ENCODE measurements around the gene TRAF4. TPM values are rescaled to one million over a fixed set of nuclear protein-coding genes. Genes with fewer than 3 reads are reported as not detected.

Gene TRAF4
- total and polyA plus RNA-seq, 9 of the 15 experiments (the other 6 are each of a cell fraction or from before 2014, with no cell fraction given): 2.4 to 147 (median 72.4) TPM

DNA sequence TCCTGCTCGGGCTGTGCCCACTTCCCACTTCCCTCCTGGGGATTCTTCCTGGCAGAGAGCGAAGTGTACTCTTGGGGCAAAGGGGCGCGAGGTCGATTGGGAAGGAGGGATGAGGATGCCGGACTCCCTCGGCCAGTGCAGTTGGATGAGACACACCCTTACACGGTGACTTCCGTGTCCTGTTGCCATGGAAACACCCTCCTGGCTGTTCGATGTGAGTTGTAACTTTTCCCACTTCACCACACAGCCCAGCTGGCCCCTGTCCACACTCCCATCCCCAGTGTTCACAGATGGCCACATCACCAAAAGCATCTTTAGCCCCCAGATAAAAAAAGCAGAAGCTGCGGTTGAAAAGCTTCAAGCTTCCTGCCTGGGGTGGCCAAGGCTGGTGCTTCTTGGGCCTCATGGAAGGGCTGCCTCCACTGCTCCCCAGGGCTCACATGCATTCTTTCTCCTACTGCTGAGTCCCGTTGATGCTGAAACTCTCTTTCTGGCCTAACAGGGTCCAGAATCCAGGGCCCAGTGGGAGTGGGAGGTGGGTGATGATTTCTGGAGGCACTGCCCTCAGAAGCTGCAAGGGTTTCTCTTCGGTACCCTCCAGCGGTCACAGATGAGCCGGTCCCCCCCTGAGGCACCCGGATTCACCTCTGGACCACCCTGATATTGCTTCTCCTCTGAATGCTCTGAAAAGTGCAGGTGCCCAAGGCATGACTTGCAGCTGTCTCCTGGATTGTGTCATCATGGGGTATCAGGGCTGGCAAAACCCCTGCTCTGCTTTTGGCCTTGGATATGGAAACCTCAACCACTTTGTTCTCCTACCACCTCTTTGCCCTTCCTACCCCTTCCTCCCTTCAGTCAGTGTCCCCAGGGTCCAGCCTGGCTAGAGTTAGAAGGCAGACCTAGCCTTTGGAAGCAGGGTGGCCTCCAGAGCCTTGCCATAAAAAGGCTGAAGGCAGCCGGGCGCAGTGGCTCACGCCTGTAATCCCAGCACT, 2.2 kb upstream of the TRAF4 start (continued):
- TF ChIP-seq, protein P1, sequence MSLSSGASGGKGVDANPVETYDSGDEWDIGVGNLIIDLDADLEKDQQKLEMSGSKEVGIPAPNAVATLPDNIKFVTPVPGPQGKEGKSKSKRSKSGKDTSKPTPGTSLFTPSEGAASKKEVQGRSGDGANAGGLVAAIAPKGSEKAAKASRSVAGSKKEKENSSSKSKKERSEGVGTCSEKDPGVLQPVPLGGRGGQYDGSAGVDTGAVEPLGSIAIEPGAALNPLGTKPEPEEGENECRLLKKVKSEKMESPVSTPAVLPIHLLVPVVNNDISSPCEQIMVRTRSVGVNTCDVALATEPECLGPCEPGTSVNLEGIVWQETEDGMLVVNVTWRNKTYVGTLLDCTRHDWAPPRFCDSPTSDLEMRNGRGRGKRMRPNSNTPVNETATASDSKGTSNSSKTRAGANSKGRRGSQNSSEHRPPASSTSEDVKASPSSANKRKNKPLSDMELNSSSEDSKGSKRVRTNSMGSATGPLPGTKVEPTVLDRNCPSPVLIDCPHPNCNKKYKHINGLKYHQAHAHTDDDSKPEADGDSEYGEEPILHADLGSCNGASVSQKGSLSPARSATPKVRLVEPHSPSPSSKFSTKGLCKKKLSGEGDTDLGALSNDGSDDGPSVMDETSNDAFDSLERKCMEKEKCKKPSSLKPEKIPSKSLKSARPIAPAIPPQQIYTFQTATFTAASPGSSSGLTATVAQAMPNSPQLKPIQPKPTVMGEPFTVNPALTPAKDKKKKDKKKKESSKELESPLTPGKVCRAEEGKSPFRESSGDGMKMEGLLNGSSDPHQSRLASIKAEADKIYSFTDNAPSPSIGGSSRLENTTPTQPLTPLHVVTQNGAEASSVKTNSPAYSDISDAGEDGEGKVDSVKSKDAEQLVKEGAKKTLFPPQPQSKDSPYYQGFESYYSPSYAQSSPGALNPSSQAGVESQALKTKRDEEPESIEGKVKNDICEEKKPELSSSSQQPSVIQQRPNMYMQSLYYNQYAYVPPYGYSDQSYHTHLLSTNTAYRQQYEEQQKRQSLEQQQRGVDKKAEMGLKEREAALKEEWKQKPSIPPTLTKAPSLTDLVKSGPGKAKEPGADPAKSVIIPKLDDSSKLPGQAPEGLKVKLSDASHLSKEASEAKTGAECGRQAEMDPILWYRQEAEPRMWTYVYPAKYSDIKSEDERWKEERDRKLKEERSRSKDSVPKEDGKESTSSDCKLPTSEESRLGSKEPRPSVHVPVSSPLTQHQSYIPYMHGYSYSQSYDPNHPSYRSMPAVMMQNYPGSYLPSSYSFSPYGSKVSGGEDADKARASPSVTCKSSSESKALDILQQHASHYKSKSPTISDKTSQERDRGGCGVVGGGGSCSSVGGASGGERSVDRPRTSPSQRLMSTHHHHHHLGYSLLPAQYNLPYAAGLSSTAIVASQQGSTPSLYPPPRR (CRISPR knock-in tag; IDR thresholded peaks at IDR 0.05; ENCODE audit: borderline replicate concordance): peak; percentile 77; the same call in 1 of the 2 replicates
- TF ChIP-seq MXI1 (IDR thresholded peaks at IDR 0.05; ENCODE audit: low read depth, low read length) (peak; percentile 75; the same call in 1 of the 2 replicates), NBN (IDR thresholded peaks at IDR 0.05; ENCODE audit: low read depth) (no peak), SMARCA4 (IDR thresholded peaks at IDR 0.05) (peak; percentile 74; the same call in 1 of the 2 replicates), ZBED1 (IDR thresholded peaks at IDR 0.05) (peak; percentile 74; the same call in 1 of the 2 replicates), CEBPZ (IDR thresholded peaks at IDR 0.05; ENCODE audit: borderline replicate concordance, low read depth, low read length) (no peak), IFI16 (CRISPR knock-in tag; IDR thresholded peaks at IDR 0.05) (no peak), EP300 (IDR thresholded peaks at IDR 0.05; ENCODE audit: low read length) (peak; percentile 52), E2F4 (CRISPR knock-in tag; IDR thresholded peaks at IDR 0.05; ENCODE audit: low read depth) (no peak), BMI1 (IDR thresholded peaks at IDR 0.05; ENCODE audit: low read length) (peak; percentile 69; the same call in 1 of the 2 replicates), KDM2B (CRISPR knock-in tag; IDR thresholded peaks at IDR 0.05) (no peak), ZBTB7A (IDR thresholded peaks at IDR 0.05; ENCODE audit: borderline replicate concordance, control insufficient read depth, low read depth, low read length) (peak; percentile 32; the same call in 1 of the 2 replicates), MCM3 (IDR thresholded peaks at IDR 0.05) (no peak), ZNF589 (CRISPR knock-in tag; IDR thresholded peaks at IDR 0.05; ENCODE audit: low read depth) (peak; percentile 37; the same call in 1 of the 2 replicates), DIDO1 (tag; IDR thresholded peaks at IDR 0.05; ENCODE audit: low read depth) (no peak), ZNF175 (CRISPR knock-in tag; IDR thresholded peaks at IDR 0.05; ENCODE audit: low read depth) (peak; percentile 48; the same call in 1 of the 2 replicates)
- TF ChIP-seq, protein P2, sequence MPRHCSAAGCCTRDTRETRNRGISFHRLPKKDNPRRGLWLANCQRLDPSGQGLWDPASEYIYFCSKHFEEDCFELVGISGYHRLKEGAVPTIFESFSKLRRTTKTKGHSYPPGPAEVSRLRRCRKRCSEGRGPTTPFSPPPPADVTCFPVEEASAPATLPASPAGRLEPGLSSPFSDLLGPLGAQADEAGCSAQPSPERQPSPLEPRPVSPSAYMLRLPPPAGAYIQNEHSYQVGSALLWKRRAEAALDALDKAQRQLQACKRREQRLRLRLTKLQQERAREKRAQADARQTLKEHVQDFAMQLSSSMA (CRISPR knock-in tag; IDR thresholded peaks at IDR 0.05): no peak

Measured in K562 (cell line).